ENCODE results near the gene TAF6. TPM values are rescaled to one million over a fixed set of nuclear protein-coding genes. Genes with fewer than 3 reads are reported as not detected.

TAF6 gene
- total RNA-seq, 6 experiments from 2014 or later: 66.4 to 78.6 (median 77.4) TPM

DNA sequence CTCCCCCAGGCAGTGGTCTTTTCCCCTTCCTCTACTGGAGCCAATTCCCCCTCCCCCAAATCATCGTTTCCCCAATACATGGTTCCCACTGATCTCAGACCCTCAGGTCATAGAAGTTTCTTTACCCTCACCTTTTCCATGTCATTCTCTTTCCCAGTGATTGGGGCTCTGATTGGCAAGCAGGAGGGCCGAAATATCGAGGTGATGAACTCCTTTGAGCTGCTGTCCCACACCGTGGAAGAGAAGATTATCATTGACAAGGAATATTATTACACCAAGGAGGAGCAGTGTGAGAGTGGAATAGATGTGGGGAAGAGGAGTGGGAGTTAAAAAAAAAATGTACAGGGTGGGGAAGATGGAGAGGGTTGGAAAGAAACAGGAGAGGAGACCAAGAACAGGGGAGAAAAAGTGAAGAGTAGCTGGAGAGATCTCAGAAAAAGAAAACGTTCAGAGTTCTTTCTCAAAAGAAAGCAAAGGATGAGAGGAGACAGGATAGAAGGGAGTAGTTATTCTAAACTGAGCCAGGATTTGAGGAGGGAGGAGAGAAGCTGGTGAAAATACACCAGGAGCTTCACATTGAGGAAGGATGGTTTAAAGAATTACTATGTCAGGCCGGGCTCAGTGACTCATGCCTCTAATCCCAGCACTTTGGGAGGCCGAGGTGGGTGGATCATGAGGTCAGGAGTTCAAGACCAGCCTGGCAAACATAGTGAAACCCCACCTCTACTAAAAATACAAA lies 29.5 kb downstream of the TAF6 start:
- H3K27me3 Mint-ChIP-seq (ENCODE audit: insufficient read depth): peaks cover 2% of the 10 kb centered on the region
- peaks cover 38% of the 10 kb centered on the region for H3K36me3 Mint-ChIP-seq (ENCODE audit: low read depth)
- peak overlapping the region; percentile 92 for H3K4me3 Mint-ChIP-seq
- TF ChIP-seq, protein P1, sequence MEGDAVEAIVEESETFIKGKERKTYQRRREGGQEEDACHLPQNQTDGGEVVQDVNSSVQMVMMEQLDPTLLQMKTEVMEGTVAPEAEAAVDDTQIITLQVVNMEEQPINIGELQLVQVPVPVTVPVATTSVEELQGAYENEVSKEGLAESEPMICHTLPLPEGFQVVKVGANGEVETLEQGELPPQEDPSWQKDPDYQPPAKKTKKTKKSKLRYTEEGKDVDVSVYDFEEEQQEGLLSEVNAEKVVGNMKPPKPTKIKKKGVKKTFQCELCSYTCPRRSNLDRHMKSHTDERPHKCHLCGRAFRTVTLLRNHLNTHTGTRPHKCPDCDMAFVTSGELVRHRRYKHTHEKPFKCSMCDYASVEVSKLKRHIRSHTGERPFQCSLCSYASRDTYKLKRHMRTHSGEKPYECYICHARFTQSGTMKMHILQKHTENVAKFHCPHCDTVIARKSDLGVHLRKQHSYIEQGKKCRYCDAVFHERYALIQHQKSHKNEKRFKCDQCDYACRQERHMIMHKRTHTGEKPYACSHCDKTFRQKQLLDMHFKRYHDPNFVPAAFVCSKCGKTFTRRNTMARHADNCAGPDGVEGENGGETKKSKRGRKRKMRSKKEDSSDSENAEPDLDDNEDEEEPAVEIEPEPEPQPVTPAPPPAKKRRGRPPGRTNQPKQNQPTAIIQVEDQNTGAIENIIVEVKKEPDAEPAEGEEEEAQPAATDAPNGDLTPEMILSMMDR (IDR thresholded peaks at IDR 0.05): no peak
- H3K27ac Mint-ChIP-seq: peak overlapping the region; percentile 90
- peaks cover 74% of the 10 kb centered on the region for H3K4me1 Mint-ChIP-seq (ENCODE audit: low read depth)
- DNase-seq: peak; percentile 53
- H3K9me3 Mint-ChIP-seq: no peaks in the 10 kb centered on the region

DNA sequence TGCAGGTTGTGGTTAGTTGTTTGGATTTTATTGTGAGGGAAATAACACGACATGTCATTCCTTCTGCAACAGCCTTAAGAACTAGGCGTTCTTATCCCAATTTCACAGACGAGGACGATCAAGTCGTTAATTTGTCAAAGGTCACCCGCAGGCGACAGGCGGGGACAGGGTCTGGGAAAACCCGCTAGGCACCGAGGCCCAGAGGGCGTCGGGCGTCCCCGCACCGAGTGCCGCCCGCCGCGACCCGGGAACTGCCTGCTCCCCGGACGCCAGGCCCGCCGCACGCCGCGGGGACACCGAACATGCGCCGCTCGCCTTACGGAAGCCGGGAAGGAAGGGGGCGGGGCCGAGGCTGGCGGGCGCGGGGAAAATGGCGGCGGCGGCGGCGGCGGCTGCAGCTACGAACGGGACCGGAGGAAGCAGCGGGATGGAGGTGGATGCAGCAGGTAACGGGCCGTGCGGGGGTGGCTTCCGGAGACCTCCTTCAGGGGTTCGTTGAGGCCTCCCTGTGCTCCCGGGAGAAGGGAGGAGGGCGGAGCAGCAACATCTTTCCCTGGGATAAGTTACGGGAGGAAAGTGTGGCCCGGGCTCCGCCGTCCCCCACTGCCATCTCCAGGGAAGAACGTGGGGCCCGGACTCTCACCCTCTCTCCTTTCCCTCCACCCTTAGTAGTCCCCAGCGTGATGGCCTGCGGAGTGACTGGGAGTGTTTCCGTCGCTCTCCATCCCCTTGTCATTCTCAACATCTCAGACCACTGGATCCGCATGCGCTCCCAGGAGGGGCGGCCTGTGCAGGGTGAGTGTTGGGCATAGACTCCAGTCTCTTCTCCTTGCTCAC lies 30.3 kb downstream of the TAF6 start, which contains the start of gene COPS6:
COPS6 (plus strand) TSS at position 349 of the 837 bp plus-strand sequence; CDS start at position 371, 22 bp downstream.
- TF ChIP-seq, protein P1 (IDR thresholded peaks at IDR 0.05): no peak
- H3K27me3 Mint-ChIP-seq (ENCODE audit: insufficient read depth): peaks cover 2% of the 10 kb centered on the region
- peaks cover 73% of the 10 kb centered on the region for H3K4me1 Mint-ChIP-seq (ENCODE audit: low read depth)
- H3K9me3 Mint-ChIP-seq: no peaks in the 10 kb centered on the region
- peaks cover 38% of the 10 kb centered on the region for H3K36me3 Mint-ChIP-seq (ENCODE audit: low read depth)
- peak; percentile 67 for DNase-seq
- peak within 1 kb of the TSS; percentile 90 for H3K27ac Mint-ChIP-seq
- peak within 1 kb of the TSS; percentile 92 for H3K4me3 Mint-ChIP-seq

DNA sequence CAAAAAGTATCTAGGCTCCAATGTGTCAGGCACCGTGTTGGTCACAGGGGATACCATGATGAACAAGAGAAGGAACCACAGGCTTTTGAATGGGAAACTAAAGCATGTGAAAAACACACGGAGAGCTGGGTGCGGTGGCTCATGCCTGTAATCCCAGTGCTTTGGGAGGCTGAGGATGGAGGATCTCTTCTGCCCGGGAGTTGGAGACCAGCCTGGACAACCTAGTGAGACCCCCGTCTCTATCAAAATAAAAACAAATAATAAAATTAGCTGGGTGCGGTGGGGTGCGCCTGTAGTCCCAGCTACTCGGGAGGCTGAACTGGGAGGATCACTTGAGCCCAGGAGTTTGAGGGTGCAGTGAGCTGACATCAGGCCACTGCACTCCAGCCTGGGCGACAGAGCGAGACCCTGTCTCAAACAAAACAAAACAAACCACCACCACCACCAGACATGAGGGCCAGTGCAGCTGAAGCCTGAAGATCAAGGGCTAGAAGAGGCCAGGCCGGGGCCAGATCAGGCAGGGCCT lies 31.0 kb downstream of the TAF6 start:
- Mint-ChIP-seq H3K9me3 (no peaks in the 10 kb centered on the region), H3K27ac (peak overlapping the region; percentile 90), H3K4me1 (ENCODE audit: low read depth) (peaks cover 69% of the 10 kb centered on the region), H3K36me3 (ENCODE audit: low read depth) (peaks cover 31% of the 10 kb centered on the region), H3K4me3 (peak overlapping the region; percentile 92), H3K27me3 (ENCODE audit: insufficient read depth) (peaks cover 2% of the 10 kb centered on the region)
- no peak for DNase-seq
- TF ChIP-seq, protein P1 (IDR thresholded peaks at IDR 0.05): no peak

DNA sequence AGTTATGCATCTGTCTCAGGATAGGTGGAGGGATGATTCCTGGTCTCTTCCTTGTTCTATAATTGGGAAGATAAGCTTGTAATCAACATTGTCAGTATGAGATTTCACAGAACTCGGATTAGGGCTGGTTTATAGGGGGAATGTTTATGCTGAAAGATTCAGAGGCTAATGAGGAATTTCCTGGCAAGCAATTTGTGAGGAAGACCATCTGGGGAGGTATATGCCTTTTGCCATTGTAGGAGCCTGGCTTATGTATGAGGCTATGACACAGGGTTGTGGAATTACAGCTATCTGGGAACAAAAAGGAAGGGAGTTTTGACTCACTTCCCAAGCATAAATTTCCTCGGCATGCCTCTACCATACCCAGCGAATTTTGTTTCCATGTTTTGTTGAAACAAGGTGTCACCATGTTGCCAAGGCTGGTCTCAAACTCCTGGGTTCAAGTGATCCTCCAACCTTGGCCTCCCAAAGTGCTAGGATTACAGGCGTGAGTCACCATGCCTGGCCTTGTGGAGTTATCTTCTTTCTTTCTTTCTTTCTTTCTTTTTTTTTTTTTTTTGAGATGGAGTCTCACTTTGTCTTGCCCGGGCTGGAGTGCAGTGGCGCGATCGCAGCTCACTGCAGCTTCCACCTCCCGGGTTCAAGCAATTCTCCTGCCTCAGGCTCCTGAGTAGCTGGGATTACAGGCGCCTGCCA lies 32.0 kb downstream of the TAF6 start:
- TF ChIP-seq, protein P1 (IDR thresholded peaks at IDR 0.05): no peak
- Mint-ChIP-seq H3K4me3 (peak overlapping the region; percentile 92), H3K9me3 (no peaks in the 10 kb centered on the region), H3K27me3 (ENCODE audit: insufficient read depth) (peaks cover 2% of the 10 kb centered on the region), H3K27ac (peak overlapping the region; percentile 90), H3K4me1 (ENCODE audit: low read depth) (peaks cover 70% of the 10 kb centered on the region), H3K36me3 (ENCODE audit: low read depth) (peaks cover 21% of the 10 kb centered on the region)
- peak; percentile 98 for DNase-seq

DNA sequence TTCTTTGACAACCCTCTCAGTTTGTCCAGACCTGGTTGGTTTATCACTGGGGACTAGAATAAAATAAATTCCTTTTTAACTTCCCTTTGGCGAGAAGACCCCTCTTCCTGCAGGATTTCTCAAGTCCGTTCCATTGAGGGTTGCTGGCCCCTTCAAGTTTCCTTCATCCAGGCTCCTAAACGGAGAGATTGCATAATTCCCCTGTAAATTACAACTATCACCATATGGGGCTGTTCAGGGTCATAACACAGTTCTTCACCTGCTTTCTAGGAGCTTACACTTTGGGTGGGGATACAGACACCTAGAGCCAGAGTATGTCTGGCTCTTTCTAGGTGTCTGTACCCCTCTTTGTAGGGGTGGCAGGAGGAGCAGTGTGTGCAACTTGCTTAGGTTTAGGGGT lies 33.6 kb downstream of the TAF6 start:
- H3K36me3 Mint-ChIP-seq (ENCODE audit: low read depth): peaks cover 11% of the 10 kb centered on the region

More for the DNA sequence above, 33.6 kb downstream of the TAF6 start:
- no peaks in the 10 kb centered on the region for H3K9me3 Mint-ChIP-seq
- peaks cover 59% of the 10 kb centered on the region for H3K4me1 Mint-ChIP-seq (ENCODE audit: low read depth)
- H3K27ac Mint-ChIP-seq: peak overlapping the region; percentile 90
- peaks cover 2% of the 10 kb centered on the region for H3K27me3 Mint-ChIP-seq (ENCODE audit: insufficient read depth)
- no peak overlapping the region for H3K4me3 Mint-ChIP-seq
- TF ChIP-seq, protein P1 (IDR thresholded peaks at IDR 0.05): no peak
- DNase-seq: no peak

Measured in HFFc6 (cell line).